ENCODE results near the gene ZNF512B. TPM values are rescaled to one million over a fixed set of nuclear protein-coding genes. Genes with fewer than 3 reads are reported as not detected.

Gene ZNF512B
- total and polyA plus RNA-seq, 2 donors (not counting 1 experiment from before 2014, with no cell fraction given) = 8.8 to 10.5 TPM

GRCh38 chr20:63935447-63935846, 34.3 kb downstream of the ZNF512B start:
- peaks cover 0 to 7% (median 0%) of the 10 kb centered on the region in 3 donors for H3K9me3 ChIP-seq (ENCODE audit: control extremely low read depth in 1 of 3, control insufficient read depth in 2 of 3, insufficient read depth in 1 of 3, low read length in 2 of 3)
- DNase-seq (no peak), ATAC-seq (ENCODE audit: low read depth) (no peak)
- no peaks in the 10 kb centered on the region for H3K9me3 Mint-ChIP-seq (ENCODE audit: insufficient read depth)
- H3K4me2 ChIP-seq (replicated peaks; ENCODE audit: low read depth, low read length, poor library complexity, severe bottlenecking) = no peak overlapping the region
- H3K36me3 ChIP-seq (replicated peaks in 1 of 2; ENCODE audit: control extremely low read depth in 1 of 2, control insufficient read depth in 1 of 2, extremely low read depth in 1 of 2, insufficient read depth in 2 of 2, low read length in 1 of 2) = peaks cover 3 to 68% of the 10 kb centered on the region in 2 experiments
- no peak overlapping the region for H3K27ac ChIP-seq (ENCODE audit: low read length in 2 of 2)
- H4K20me1 ChIP-seq (ENCODE audit: control insufficient read depth, insufficient read depth, low read length, poor library complexity, severe bottlenecking) = peaks cover 85% of the 10 kb centered on the region
- TF ChIP-seq EZH2 (IDR thresholded peaks at IDR 0.05; ENCODE audit: borderline replicate concordance, insufficient read depth, low read depth, low read length, poor library complexity, severe bottlenecking) = no peak
- no peak overlapping the region for H3K4me3 ChIP-seq (ENCODE audit: control extremely low read depth in 1 of 5, extremely low read depth in 1 of 5, insufficient read depth in 1 of 5, low read depth in 2 of 5, low read length in 4 of 5)
- intact Hi-C loops (cut with micrococcal nuclease) = no loop called here
- H3K27me3 Mint-ChIP-seq = no peaks in the 10 kb centered on the region
- H2AFZ ChIP-seq (ENCODE audit: insufficient read depth, low read depth, low read length, poor library complexity, severe bottlenecking) = no peak overlapping the region
- H3K4me3 Mint-ChIP-seq = no peak overlapping the region
- H3K79me2 ChIP-seq (ENCODE audit: control insufficient read depth, insufficient read depth, low read length) = peaks cover 43% of the 10 kb centered on the region
- peaks cover 2% of the 10 kb centered on the region for H3K4me1 Mint-ChIP-seq
- no peaks in the 10 kb centered on the region for H3K27me3 ChIP-seq (replicated peaks in 1 of 4; ENCODE audit: control extremely low read depth in 1 of 4, control insufficient read depth in 3 of 4, insufficient read depth in 4 of 4, low read length in 3 of 4)
- WGBS (ENCODE audit: insufficient coverage) = 96% methylated on average over 7 of the region's 9 CpGs
- CTCF ChIA-PET = no interaction called here
- no peaks in the 10 kb centered on the region for H3K4me1 ChIP-seq (ENCODE audit: control insufficient read depth in 2 of 2, insufficient read depth in 2 of 2, low read length in 2 of 2)
- no peak overlapping the region for H3K9ac ChIP-seq (ENCODE audit: low read length)
- POLR2A ChIA-PET = no interaction called here
- no peak overlapping the region for H3K27ac Mint-ChIP-seq

DNA sequence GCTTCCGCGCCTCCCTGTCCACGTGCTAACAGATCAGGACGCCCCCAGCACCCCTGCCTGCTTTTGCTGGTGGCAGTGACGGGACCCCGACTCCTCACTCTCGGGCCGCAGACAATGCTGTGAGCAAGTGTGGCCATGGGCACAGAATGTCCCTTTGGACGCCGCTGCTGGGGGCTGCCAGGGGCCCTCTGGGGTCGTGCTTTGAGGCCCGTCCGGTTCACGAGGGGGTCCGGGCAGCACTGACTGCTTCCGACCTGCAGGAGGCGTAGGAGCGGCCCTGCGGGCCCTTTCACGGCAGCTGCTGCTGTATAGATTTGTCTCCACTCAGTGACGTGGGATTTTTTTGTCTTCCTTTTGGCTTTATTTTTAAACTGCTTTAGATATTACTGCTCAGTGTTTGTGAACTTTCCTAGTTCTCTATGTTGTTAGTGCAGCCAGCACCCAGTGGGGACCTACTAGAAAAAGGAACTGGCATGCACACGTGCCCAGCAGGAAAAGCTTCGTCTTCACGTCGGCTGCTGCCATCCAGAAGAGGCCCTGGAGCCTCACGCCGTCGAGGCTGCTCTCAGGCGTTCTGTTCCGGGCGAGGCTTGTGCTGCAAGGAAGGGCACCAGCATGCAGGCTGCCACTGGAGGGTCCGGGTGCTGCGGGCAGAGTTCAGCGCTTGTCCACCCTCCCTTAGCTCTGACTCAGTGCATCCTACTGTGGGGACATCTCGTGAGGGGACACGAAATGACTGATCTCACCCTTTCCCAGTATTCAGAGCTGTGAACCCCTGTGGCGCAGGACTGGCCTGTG, 35.3 kb downstream of the ZNF512B start:
- Mint-ChIP-seq H3K4me1 (peaks cover 2% of the 10 kb centered on the region), H3K27me3 (no peaks in the 10 kb centered on the region), H3K9me3 (ENCODE audit: insufficient read depth) (no peaks in the 10 kb centered on the region), H3K27ac (no peak overlapping the region), H3K4me3 (no peak overlapping the region)
- WGBS (ENCODE audit: insufficient coverage) = 90% methylated on average over 33 of the region's 37 CpGs
- no peak for TF ChIP-seq EZH2 (IDR thresholded peaks at IDR 0.05; ENCODE audit: borderline replicate concordance, insufficient read depth, low read depth, low read length, poor library complexity, severe bottlenecking)
- TF ChIP-seq, protein P1, sequence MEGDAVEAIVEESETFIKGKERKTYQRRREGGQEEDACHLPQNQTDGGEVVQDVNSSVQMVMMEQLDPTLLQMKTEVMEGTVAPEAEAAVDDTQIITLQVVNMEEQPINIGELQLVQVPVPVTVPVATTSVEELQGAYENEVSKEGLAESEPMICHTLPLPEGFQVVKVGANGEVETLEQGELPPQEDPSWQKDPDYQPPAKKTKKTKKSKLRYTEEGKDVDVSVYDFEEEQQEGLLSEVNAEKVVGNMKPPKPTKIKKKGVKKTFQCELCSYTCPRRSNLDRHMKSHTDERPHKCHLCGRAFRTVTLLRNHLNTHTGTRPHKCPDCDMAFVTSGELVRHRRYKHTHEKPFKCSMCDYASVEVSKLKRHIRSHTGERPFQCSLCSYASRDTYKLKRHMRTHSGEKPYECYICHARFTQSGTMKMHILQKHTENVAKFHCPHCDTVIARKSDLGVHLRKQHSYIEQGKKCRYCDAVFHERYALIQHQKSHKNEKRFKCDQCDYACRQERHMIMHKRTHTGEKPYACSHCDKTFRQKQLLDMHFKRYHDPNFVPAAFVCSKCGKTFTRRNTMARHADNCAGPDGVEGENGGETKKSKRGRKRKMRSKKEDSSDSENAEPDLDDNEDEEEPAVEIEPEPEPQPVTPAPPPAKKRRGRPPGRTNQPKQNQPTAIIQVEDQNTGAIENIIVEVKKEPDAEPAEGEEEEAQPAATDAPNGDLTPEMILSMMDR (IDR thresholded peaks at IDR 0.05) = peak; percentile 26
- H3K79me2 ChIP-seq (ENCODE audit: control insufficient read depth, insufficient read depth, low read length) = peaks cover 51% of the 10 kb centered on the region
- no peaks in the 10 kb centered on the region for H3K27me3 ChIP-seq (replicated peaks in 1 of 4; ENCODE audit: control extremely low read depth in 1 of 4, control insufficient read depth in 3 of 4, insufficient read depth in 4 of 4, low read length in 3 of 4)
- H3K9me3 ChIP-seq (ENCODE audit: control extremely low read depth in 1 of 3, control insufficient read depth in 2 of 3, insufficient read depth in 1 of 3, low read length in 2 of 3) = peaks cover 0 to 3% (median 0%) of the 10 kb centered on the region in 3 donors
- ATAC-seq (ENCODE audit: low read depth) (no peak), DNase-seq (no peak)
- H3K9ac ChIP-seq (ENCODE audit: low read length) = no peak overlapping the region
- H4K20me1 ChIP-seq (ENCODE audit: control insufficient read depth, insufficient read depth, low read length, poor library complexity, severe bottlenecking) = peaks cover 78% of the 10 kb centered on the region
- intact Hi-C loops (cut with micrococcal nuclease) = no loop called here
- H3K4me1 ChIP-seq (ENCODE audit: control insufficient read depth in 2 of 2, insufficient read depth in 2 of 2, low read length in 2 of 2) = no peaks in the 10 kb centered on the region
- H3K36me3 ChIP-seq (replicated peaks in 1 of 2; ENCODE audit: control extremely low read depth in 1 of 2, control insufficient read depth in 1 of 2, extremely low read depth in 1 of 2, insufficient read depth in 2 of 2, low read length in 1 of 2) = peaks cover 3 to 68% of the 10 kb centered on the region in 2 experiments
- CTCF ChIA-PET = no interaction called here
- H3K4me2 ChIP-seq (replicated peaks; ENCODE audit: low read depth, low read length, poor library complexity, severe bottlenecking) = no peak overlapping the region
- no peak overlapping the region for H3K4me3 ChIP-seq (ENCODE audit: control extremely low read depth in 1 of 5, extremely low read depth in 1 of 5, insufficient read depth in 1 of 5, low read depth in 2 of 5, low read length in 4 of 5)
- POLR2A ChIA-PET = no interaction called here
- H3K27ac ChIP-seq (ENCODE audit: low read length in 2 of 2) = no peak overlapping the region
- no peak overlapping the region for H2AFZ ChIP-seq (ENCODE audit: insufficient read depth, low read depth, low read length, poor library complexity, severe bottlenecking)

All from B cell (primary cell).